HG02981 (cell line): Measurements from ENCODE around the gene LYZL1.
"Not testable (repeated sequence)": the region's sequence is repeated elsewhere in the genome, so short reads cannot be mapped to it uniquely, and the experiment has no call there.

Experiments used
- ATAC-seq: cut with Tn5 transposase; IDR thresholded peaks from one replicate; pipeline ENCODE4 v1.9.1; 2021; ENCODE audit warnings: mild to moderate bottlenecking, moderate library complexity; ENCODE audit not compliant: unreplicated experiment

The LYZL1 gene

GRCh38 chr10:29326886-29327745, 38.2 kb downstream of the LYZL1 start:
- ATAC-seq: no peak

- no peak for ATAC-seq
Observed at GRCh38 chr10:29327746-29328102, 38.9 kb downstream of the LYZL1 start.

GRCh38 chr10:29328983-29329382, 40.1 kb downstream of the LYZL1 start:
- no peak for ATAC-seq

GRCh38 chr10:29329420-29329819, 40.5 kb downstream of the LYZL1 start:
- ATAC-seq: no peak

- ATAC-seq: no peak
Observed at GRCh38 chr10:29332061-29332760, 43.3 kb downstream of the LYZL1 start.

- ATAC-seq: no peak
Observed at GRCh38 chr10:29332761-29333148, 43.9 kb downstream of the LYZL1 start.

- not testable (repeated sequence) for ATAC-seq
Observed at GRCh38 chr10:29337526-29337925, 48.7 kb downstream of the LYZL1 start.

GRCh38 chr10:29343607-29344038, 54.8 kb downstream of the LYZL1 start:
- no peak for ATAC-seq

GRCh38 chr10:29344073-29344820, 55.4 kb downstream of the LYZL1 start:
- no peak for ATAC-seq

- no peak for ATAC-seq
Observed at GRCh38 chr10:29345144-29345909, 56.5 kb downstream of the LYZL1 start.

- no peak for ATAC-seq
Observed at GRCh38 chr10:29345910-29346209, 57.0 kb downstream of the LYZL1 start.

GRCh38 chr10:29346296-29347001, 57.6 kb downstream of the LYZL1 start:
- no peak for ATAC-seq

- no peak for ATAC-seq
Observed at GRCh38 chr10:29348836-29349235, 60.0 kb downstream of the LYZL1 start.

- no peak for ATAC-seq
Observed at GRCh38 chr10:29353305-29353704, 64.4 kb downstream of the LYZL1 start.

- no peak for ATAC-seq
Observed at GRCh38 chr10:29353887-29354561, 65.2 kb downstream of the LYZL1 start.

- ATAC-seq: no peak
Observed at GRCh38 chr10:29355411-29355991, 66.6 kb downstream of the LYZL1 start.

- no peak for ATAC-seq
Observed at GRCh38 chr10:29356931-29357330, 68.1 kb downstream of the LYZL1 start.

GRCh38 chr10:29358010-29358616, 69.2 kb downstream of the LYZL1 start:
- no peak for ATAC-seq
